ENCODE measurements around the gene THSD7B. TPM values are rescaled to one million over a fixed set of nuclear protein-coding genes. Genes with fewer than 3 reads are reported as not detected.

The THSD7B gene
- total RNA-seq, 1 donor from 2014 or later, result 1.2 TPM

GRCh38 chr2:137345994-137346393, 580.6 kb downstream of the THSD7B start:
- Histone ChIP-seq H3K4me3 (no peak overlapping the region), H3K79me2 (ENCODE audit: low read depth) (no peaks in the 10 kb centered on the region), H3K9ac (no peak overlapping the region), H3K27me3 (no peaks in the 10 kb centered on the region), H3K27ac (no peak overlapping the region), H3K4me2 (no peak overlapping the region), H3K9me3 (ENCODE audit: low read depth) (no peaks in the 10 kb centered on the region), H2AFZ (replicated peaks) (no peak overlapping the region), H3F3A (ENCODE audit: low read depth) (no peaks in the 10 kb centered on the region), H4K20me1 (ENCODE audit: low read depth) (no peaks in the 10 kb centered on the region), H3K4me1 (no peaks in the 10 kb centered on the region), H3K36me3 (no peaks in the 10 kb centered on the region)
- Mint-ChIP-seq H3K9me3 (no peaks in the 10 kb centered on the region), H3K27ac (no peak overlapping the region), H3K36me3 (no peaks in the 10 kb centered on the region), H3K4me1 (no peaks in the 10 kb centered on the region), H3K27me3 (ENCODE audit: insufficient read depth, low read depth) (no peaks in the 10 kb centered on the region), H3K4me3 (no peak overlapping the region)
- no peak for DNase-seq (ENCODE audit: low spot score)
- TF ChIP-seq EZH2phosphoT487 (IDR thresholded peaks at IDR 0.05) (no peak), EZH2 (IDR thresholded peaks at IDR 0.05) (no peak)
- TF ChIP-seq, protein P1, sequence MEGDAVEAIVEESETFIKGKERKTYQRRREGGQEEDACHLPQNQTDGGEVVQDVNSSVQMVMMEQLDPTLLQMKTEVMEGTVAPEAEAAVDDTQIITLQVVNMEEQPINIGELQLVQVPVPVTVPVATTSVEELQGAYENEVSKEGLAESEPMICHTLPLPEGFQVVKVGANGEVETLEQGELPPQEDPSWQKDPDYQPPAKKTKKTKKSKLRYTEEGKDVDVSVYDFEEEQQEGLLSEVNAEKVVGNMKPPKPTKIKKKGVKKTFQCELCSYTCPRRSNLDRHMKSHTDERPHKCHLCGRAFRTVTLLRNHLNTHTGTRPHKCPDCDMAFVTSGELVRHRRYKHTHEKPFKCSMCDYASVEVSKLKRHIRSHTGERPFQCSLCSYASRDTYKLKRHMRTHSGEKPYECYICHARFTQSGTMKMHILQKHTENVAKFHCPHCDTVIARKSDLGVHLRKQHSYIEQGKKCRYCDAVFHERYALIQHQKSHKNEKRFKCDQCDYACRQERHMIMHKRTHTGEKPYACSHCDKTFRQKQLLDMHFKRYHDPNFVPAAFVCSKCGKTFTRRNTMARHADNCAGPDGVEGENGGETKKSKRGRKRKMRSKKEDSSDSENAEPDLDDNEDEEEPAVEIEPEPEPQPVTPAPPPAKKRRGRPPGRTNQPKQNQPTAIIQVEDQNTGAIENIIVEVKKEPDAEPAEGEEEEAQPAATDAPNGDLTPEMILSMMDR (IDR thresholded peaks at IDR 0.05), result no peak

- no peaks in the 10 kb centered on the region for H3K36me3 Mint-ChIP-seq
- H3K9me3 Mint-ChIP-seq, result no peaks in the 10 kb centered on the region
- no peaks in the 10 kb centered on the region for H3K79me2 ChIP-seq (ENCODE audit: low read depth)
- H3F3A ChIP-seq (ENCODE audit: low read depth), result no peaks in the 10 kb centered on the region
- TF ChIP-seq EZH2 (IDR thresholded peaks at IDR 0.05) (no peak), EZH2phosphoT487 (IDR thresholded peaks at IDR 0.05) (no peak)
- TF ChIP-seq, protein P1 (IDR thresholded peaks at IDR 0.05), result no peak
- no peak for DNase-seq (ENCODE audit: low spot score)
- H3K4me1 Mint-ChIP-seq, result no peaks in the 10 kb centered on the region
- H3K9ac ChIP-seq, result no peak overlapping the region
- H3K4me2 ChIP-seq, result no peak overlapping the region
- no peak overlapping the region for H3K4me3 ChIP-seq
- no peaks in the 10 kb centered on the region for H3K9me3 ChIP-seq (ENCODE audit: low read depth)
- no peak overlapping the region for H2AFZ ChIP-seq (replicated peaks)
- no peak overlapping the region for H3K27ac ChIP-seq
- H3K4me1 ChIP-seq, result no peaks in the 10 kb centered on the region
- H4K20me1 ChIP-seq (ENCODE audit: low read depth), result no peaks in the 10 kb centered on the region
- no peak overlapping the region for H3K4me3 Mint-ChIP-seq
- no peaks in the 10 kb centered on the region for H3K36me3 ChIP-seq
- no peaks in the 10 kb centered on the region for H3K27me3 ChIP-seq
- no peaks in the 10 kb centered on the region for H3K27me3 Mint-ChIP-seq (ENCODE audit: insufficient read depth, low read depth)
- no peak overlapping the region for H3K27ac Mint-ChIP-seq
Observed at GRCh38 chr2:137348301-137348700, 583.0 kb downstream of the THSD7B start.

- TF ChIP-seq EZH2phosphoT487 (IDR thresholded peaks at IDR 0.05), result no peak
- TF ChIP-seq, protein P1 (IDR thresholded peaks at IDR 0.05), result no peak
- no peak for TF ChIP-seq EZH2 (IDR thresholded peaks at IDR 0.05)
- Histone ChIP-seq H3K79me2 (ENCODE audit: low read depth) (no peaks in the 10 kb centered on the region), H3F3A (ENCODE audit: low read depth) (no peaks in the 10 kb centered on the region), H3K4me1 (peaks cover 6% of the 10 kb centered on the region), H3K27me3 (no peaks in the 10 kb centered on the region), H3K4me2 (no peak overlapping the region), H3K4me3 (no peak overlapping the region), H3K9ac (no peak overlapping the region), H3K36me3 (no peaks in the 10 kb centered on the region), H4K20me1 (ENCODE audit: low read depth) (no peaks in the 10 kb centered on the region), H3K27ac (no peak overlapping the region), H2AFZ (replicated peaks) (peak overlapping the region; percentile 34), H3K9me3 (ENCODE audit: low read depth) (no peaks in the 10 kb centered on the region)
- Mint-ChIP-seq H3K9me3 (peaks cover 11% of the 10 kb centered on the region), H3K27me3 (ENCODE audit: insufficient read depth, low read depth) (no peaks in the 10 kb centered on the region), H3K27ac (no peak overlapping the region), H3K4me1 (peaks cover 4% of the 10 kb centered on the region), H3K4me3 (no peak overlapping the region), H3K36me3 (no peaks in the 10 kb centered on the region)
- DNase-seq (ENCODE audit: low spot score), result no peak
Observed at GRCh38 chr2:137357634-137358033, 592.3 kb downstream of the THSD7B start.

Data from neural progenitor cell (in vitro differentiated cells).